ENCODE data around the gene DAAM2. TPM values are rescaled to one million over a fixed set of nuclear protein-coding genes. Genes with fewer than 3 reads are reported as not detected.

The DAAM2 gene
- total RNA-seq, 1 experiment from 2014 or later, result 4.8 TPM

- ChIA-PET POLR2A (ENCODE audit: low non-redundant PET) (no interaction called here), CTCF (no interaction called here)
- no peaks in the 10 kb centered on the region for H3K36me3 ChIP-seq (ENCODE audit: insufficient read depth, low read length, poor library complexity, severe bottlenecking)
- no peak overlapping the region for H3K4me3 ChIP-seq (ENCODE audit: low read depth, low read length, poor library complexity, severe bottlenecking)
- BruUV-seq (replicated peaks), result no TSS peak
- intact Hi-C loops (cut with micrococcal nuclease; ENCODE audit: unreplicated experiment), result no loop called here
- no peaks in the 10 kb centered on the region for H3K27me3 ChIP-seq (replicated peaks; ENCODE audit: insufficient read depth, low read depth, low read length, poor library complexity)
- H3K9me3 ChIP-seq (ENCODE audit: low read depth, low read length, poor library complexity, severe bottlenecking), result no peaks in the 10 kb centered on the region
- TF ChIP-seq CTCF (conservative IDR thresholded peaks at IDR 0.05; ENCODE audit: low read depth, low read length), result no peak
- no peak for TF ChIP-seq EZH2 (IDR thresholded peaks at IDR 0.05; ENCODE audit: borderline replicate concordance, low read depth, low read length, poor library complexity, severe bottlenecking)
- peaks cover 8% of the 10 kb centered on the region for H3K4me1 ChIP-seq (ENCODE audit: insufficient read depth, low read length, poor library complexity, severe bottlenecking)
- no peak for DNase-seq (ENCODE audit: low spot score)
- no peak overlapping the region for H3K27ac ChIP-seq (ENCODE audit: low read depth, low read length, poor library complexity, severe bottlenecking)
Measured at GRCh38 chr6:39848171-39848570, 56.0 kb downstream of the DAAM2 start.

- CTCF ChIA-PET, result no interaction called here
Measured at GRCh38 chr6:39849228-39849627, 57.1 kb downstream of the DAAM2 start.

GRCh38 chr6:39849764-39850163 is 57.6 kb downstream of the DAAM2 start:
- Histone ChIP-seq H3K36me3 (ENCODE audit: insufficient read depth, low read length, poor library complexity, severe bottlenecking) (no peaks in the 10 kb centered on the region), H3K27me3 (replicated peaks; ENCODE audit: insufficient read depth, low read depth, low read length, poor library complexity) (no peaks in the 10 kb centered on the region), H3K4me1 (ENCODE audit: insufficient read depth, low read length, poor library complexity, severe bottlenecking) (peaks cover 8% of the 10 kb centered on the region), H3K9me3 (ENCODE audit: low read depth, low read length, poor library complexity, severe bottlenecking) (no peaks in the 10 kb centered on the region), H3K4me3 (ENCODE audit: low read depth, low read length, poor library complexity, severe bottlenecking) (no peak overlapping the region), H3K27ac (ENCODE audit: low read depth, low read length, poor library complexity, severe bottlenecking) (no peak overlapping the region)
- TF ChIP-seq EZH2 (IDR thresholded peaks at IDR 0.05; ENCODE audit: borderline replicate concordance, low read depth, low read length, poor library complexity, severe bottlenecking), result no peak
- TF ChIP-seq CTCF (conservative IDR thresholded peaks at IDR 0.05; ENCODE audit: low read depth, low read length), result no peak
- no peak for DNase-seq (ENCODE audit: low spot score)
- POLR2A ChIA-PET (ENCODE audit: low non-redundant PET), result no interaction called here
- CTCF ChIA-PET, result no interaction called here
- no TSS peak for BruUV-seq (replicated peaks)
- intact Hi-C loops (cut with micrococcal nuclease; ENCODE audit: unreplicated experiment), result no loop called here

More at GRCh38 chr6:39849228-39849627, 57.1 kb downstream of the DAAM2 start:
- TF ChIP-seq CTCF (conservative IDR thresholded peaks at IDR 0.05; ENCODE audit: low read depth, low read length), result no peak
- no peak for TF ChIP-seq EZH2 (IDR thresholded peaks at IDR 0.05; ENCODE audit: borderline replicate concordance, low read depth, low read length, poor library complexity, severe bottlenecking)
- BruUV-seq (replicated peaks), result no TSS peak
- H3K27me3 ChIP-seq (replicated peaks; ENCODE audit: insufficient read depth, low read depth, low read length, poor library complexity), result no peaks in the 10 kb centered on the region
- H3K9me3 ChIP-seq (ENCODE audit: low read depth, low read length, poor library complexity, severe bottlenecking), result no peaks in the 10 kb centered on the region
- H3K36me3 ChIP-seq (ENCODE audit: insufficient read depth, low read length, poor library complexity, severe bottlenecking), result no peaks in the 10 kb centered on the region
- H3K4me3 ChIP-seq (ENCODE audit: low read depth, low read length, poor library complexity, severe bottlenecking), result no peak overlapping the region
- no peak for DNase-seq (ENCODE audit: low spot score)
- no peak overlapping the region for H3K27ac ChIP-seq (ENCODE audit: low read depth, low read length, poor library complexity, severe bottlenecking)
- POLR2A ChIA-PET (ENCODE audit: low non-redundant PET), result no interaction called here
- peaks cover 8% of the 10 kb centered on the region for H3K4me1 ChIP-seq (ENCODE audit: insufficient read depth, low read length, poor library complexity, severe bottlenecking)
- intact Hi-C loops (cut with micrococcal nuclease; ENCODE audit: unreplicated experiment), result no loop called here

Data from A673 (cell line).